Adrenal gland (tissue), 5 donors: ENCODE data around the gene KLC4.

ENCODE experiments used
- CTCF ChIP-seq, 6 experiments: fragments of 450-650 bp in 4 of 6; fragments of 200-600 bp in 2 of 6; sonication (generic) in 1 of 6; IDR thresholded peaks; 1 replicate in 5 of 6; 2 replicates in 1 of 6; pipeline versions ENCODE4 v1.5.1 to v1.8.0; 2016 to 2021; ENCODE audit warnings: antibody characterized with exemption in 6 of 6, mild to moderate bottlenecking in 2 of 6, moderate library complexity in 1 of 6
- POLR2A ChIP-seq, 2 donors: fragments of 450-650 bp; IDR thresholded peaks; one replicate each; pipeline ENCODE4 v1.6.1; 2017; ENCODE audit warnings: antibody characterized with exemption in 2 of 2, mild to moderate bottlenecking in 2 of 2, moderate library complexity in 1 of 2
- donor health status: DM: no; HTN: no; CAD: no.

GRCh38 chr6:43124481-43124880, 65.0 kb downstream of the KLC4 start:
- TF ChIP-seq CTCF (IDR thresholded peaks at IDR 0.05) (no peak), POLR2A (IDR thresholded peaks at IDR 0.05) (no peak)
